ENCODE measurements around the gene APIP. TPM values are rescaled to one million over a fixed set of nuclear protein-coding genes. Genes with fewer than 3 reads are reported as not detected.

Gene APIP
- total RNA-seq: 26.3 and 26.8 TPM in 2 replicates

- Mint-ChIP-seq H3K36me3 (ENCODE audit: low read depth) (peaks cover 18% of the 10 kb centered on the region), H3K27ac (peak within 1 kb of the TSS; percentile 91), H3K4me1 (ENCODE audit: low read depth) (peaks cover 42% of the 10 kb centered on the region), H3K4me3 (peak within 1 kb of the TSS; percentile 98), H3K27me3 (ENCODE audit: insufficient read depth) (no peaks in the 10 kb centered on the region), H3K9me3 (no peaks in the 10 kb centered on the region)
- intact Hi-C loops (cut with micrococcal nuclease): loop anchor here (1.0 to 10.0 kb wide), 18 partner anchors 10 to 1901 kb away; partner anchors contain the start of genes CAPRIN1, DEPDC7, HIPK3 and NAT10
- DNase-seq (ENCODE audit: low spot score): peak; percentile 90
Observed at GRCh38 chr11:34916015-34916842, at the start of gene APIP, which contains the start of gene PDHX. APIP (minus strand) TSS chr11:34916379; CDS start chr11:34916284, 95 bp downstream. PDHX (plus strand) TSS chr11:34916618; CDS start chr11:34916656, 38 bp downstream.

GRCh38 chr11:34964610-34965331 lies 48.6 kb upstream of the APIP start:
- intact Hi-C loops (cut with micrococcal nuclease): no loop called here
- Mint-ChIP-seq H3K27ac (no peak overlapping the region), H3K4me1 (ENCODE audit: low read depth) (no peaks in the 10 kb centered on the region), H3K4me3 (no peak overlapping the region), H3K36me3 (ENCODE audit: low read depth) (peaks cover 16% of the 10 kb centered on the region), H3K27me3 (ENCODE audit: insufficient read depth) (no peaks in the 10 kb centered on the region), H3K9me3 (no peaks in the 10 kb centered on the region)
- DNase-seq (ENCODE audit: low spot score): no peak

GRCh38 chr11:34963351-34963750 lies 47.2 kb upstream of the APIP start:
- Mint-ChIP-seq H3K36me3 (ENCODE audit: low read depth) (peaks cover 15% of the 10 kb centered on the region), H3K9me3 (no peaks in the 10 kb centered on the region), H3K4me3 (no peak overlapping the region), H3K27me3 (ENCODE audit: insufficient read depth) (no peaks in the 10 kb centered on the region), H3K4me1 (ENCODE audit: low read depth) (no peaks in the 10 kb centered on the region), H3K27ac (no peak overlapping the region)
- no peak for DNase-seq (ENCODE audit: low spot score)
- intact Hi-C loops (cut with micrococcal nuclease): no loop called here

GRCh38 chr11:34962034-34962433 lies 45.9 kb upstream of the APIP start:
- intact Hi-C loops (cut with micrococcal nuclease): no loop called here

GRCh38 chr11:34960277-34960676 lies 44.1 kb upstream of the APIP start:
- H3K36me3 Mint-ChIP-seq (ENCODE audit: low read depth): peaks cover 10% of the 10 kb centered on the region
- no peak overlapping the region for H3K27ac Mint-ChIP-seq
- intact Hi-C loops (cut with micrococcal nuclease): no loop called here
- H3K27me3 Mint-ChIP-seq (ENCODE audit: insufficient read depth): no peaks in the 10 kb centered on the region
- DNase-seq (ENCODE audit: low spot score): no peak
- no peaks in the 10 kb centered on the region for H3K4me1 Mint-ChIP-seq (ENCODE audit: low read depth)
- no peaks in the 10 kb centered on the region for H3K9me3 Mint-ChIP-seq
- no peak overlapping the region for H3K4me3 Mint-ChIP-seq

More at GRCh38 chr11:34962034-34962433, 45.9 kb upstream of the APIP start:
- no peak for DNase-seq (ENCODE audit: low spot score)
- H3K27me3 Mint-ChIP-seq (ENCODE audit: insufficient read depth): no peaks in the 10 kb centered on the region
- H3K4me1 Mint-ChIP-seq (ENCODE audit: low read depth): no peaks in the 10 kb centered on the region
- H3K4me3 Mint-ChIP-seq: no peak overlapping the region
- H3K27ac Mint-ChIP-seq: no peak overlapping the region
- peaks cover 13% of the 10 kb centered on the region for H3K36me3 Mint-ChIP-seq (ENCODE audit: low read depth)
- no peaks in the 10 kb centered on the region for H3K9me3 Mint-ChIP-seq

- Mint-ChIP-seq H3K36me3 (ENCODE audit: low read depth) (peaks cover 10% of the 10 kb centered on the region), H3K4me3 (no peak overlapping the region), H3K9me3 (no peaks in the 10 kb centered on the region), H3K4me1 (ENCODE audit: low read depth) (no peaks in the 10 kb centered on the region), H3K27me3 (ENCODE audit: insufficient read depth) (no peaks in the 10 kb centered on the region), H3K27ac (no peak overlapping the region)
- intact Hi-C loops (cut with micrococcal nuclease): no loop called here
- no peak for DNase-seq (ENCODE audit: low spot score)
Observed at GRCh38 chr11:34959770-34960169, 43.6 kb upstream of the APIP start.

GRCh38 chr11:34957606-34958005 lies 41.4 kb upstream of the APIP start:
- DNase-seq (ENCODE audit: low spot score): no peak
- peaks cover 11% of the 10 kb centered on the region for H3K36me3 Mint-ChIP-seq (ENCODE audit: low read depth)
- H3K27ac Mint-ChIP-seq: no peak overlapping the region
- no peaks in the 10 kb centered on the region for H3K9me3 Mint-ChIP-seq
- no peaks in the 10 kb centered on the region for H3K4me1 Mint-ChIP-seq (ENCODE audit: low read depth)
- no peak overlapping the region for H3K4me3 Mint-ChIP-seq
- intact Hi-C loops (cut with micrococcal nuclease): no loop called here
- H3K27me3 Mint-ChIP-seq (ENCODE audit: insufficient read depth): no peaks in the 10 kb centered on the region

GRCh38 chr11:34957206-34957605 lies 41.0 kb upstream of the APIP start:
- no peaks in the 10 kb centered on the region for H3K27me3 Mint-ChIP-seq (ENCODE audit: insufficient read depth)
- intact Hi-C loops (cut with micrococcal nuclease): no loop called here
- peaks cover 11% of the 10 kb centered on the region for H3K36me3 Mint-ChIP-seq (ENCODE audit: low read depth)
- no peak for DNase-seq (ENCODE audit: low spot score)
- no peak overlapping the region for H3K4me3 Mint-ChIP-seq
- no peak overlapping the region for H3K27ac Mint-ChIP-seq
- no peaks in the 10 kb centered on the region for H3K9me3 Mint-ChIP-seq
- no peaks in the 10 kb centered on the region for H3K4me1 Mint-ChIP-seq (ENCODE audit: low read depth)

GRCh38 chr11:34953955-34954354 lies 37.8 kb upstream of the APIP start:
- intact Hi-C loops (cut with micrococcal nuclease): no loop called here
- Mint-ChIP-seq H3K27ac (no peak overlapping the region), H3K4me1 (ENCODE audit: low read depth) (no peaks in the 10 kb centered on the region), H3K36me3 (ENCODE audit: low read depth) (peaks cover 5% of the 10 kb centered on the region), H3K27me3 (ENCODE audit: insufficient read depth) (no peaks in the 10 kb centered on the region), H3K9me3 (no peaks in the 10 kb centered on the region), H3K4me3 (no peak overlapping the region)
- no peak for DNase-seq (ENCODE audit: low spot score)

GRCh38 chr11:34948696-34949095 lies 32.5 kb upstream of the APIP start:
- Mint-ChIP-seq H3K27me3 (ENCODE audit: insufficient read depth) (no peaks in the 10 kb centered on the region), H3K4me1 (ENCODE audit: low read depth) (peaks cover 11% of the 10 kb centered on the region), H3K4me3 (no peak overlapping the region), H3K9me3 (no peaks in the 10 kb centered on the region), H3K27ac (no peak overlapping the region), H3K36me3 (ENCODE audit: low read depth) (peaks cover 6% of the 10 kb centered on the region)
- intact Hi-C loops (cut with micrococcal nuclease): no loop called here
- DNase-seq (ENCODE audit: low spot score): no peak

- no peak for DNase-seq (ENCODE audit: low spot score)
- H3K36me3 Mint-ChIP-seq (ENCODE audit: low read depth): peaks cover 8% of the 10 kb centered on the region
- H3K27me3 Mint-ChIP-seq (ENCODE audit: insufficient read depth): no peaks in the 10 kb centered on the region
- no peaks in the 10 kb centered on the region for H3K9me3 Mint-ChIP-seq
- H3K27ac Mint-ChIP-seq: no peak overlapping the region
- intact Hi-C loops (cut with micrococcal nuclease): no loop called here
- H3K4me3 Mint-ChIP-seq: no peak overlapping the region
- peaks cover 11% of the 10 kb centered on the region for H3K4me1 Mint-ChIP-seq (ENCODE audit: low read depth)
Observed at GRCh38 chr11:34944692-34945091, 28.5 kb upstream of the APIP start.

- Mint-ChIP-seq H3K4me3 (no peak overlapping the region), H3K9me3 (no peaks in the 10 kb centered on the region), H3K27me3 (ENCODE audit: insufficient read depth) (no peaks in the 10 kb centered on the region), H3K27ac (no peak overlapping the region), H3K36me3 (ENCODE audit: low read depth) (peaks cover 6% of the 10 kb centered on the region), H3K4me1 (ENCODE audit: low read depth) (peaks cover 13% of the 10 kb centered on the region)
- intact Hi-C loops (cut with micrococcal nuclease): no loop called here
- no peak for DNase-seq (ENCODE audit: low spot score)
Observed at GRCh38 chr11:34941688-34942087, 25.5 kb upstream of the APIP start.

- H3K27ac Mint-ChIP-seq: no peak overlapping the region
- no peaks in the 10 kb centered on the region for H3K27me3 Mint-ChIP-seq (ENCODE audit: insufficient read depth)
- H3K4me3 Mint-ChIP-seq: no peak overlapping the region
- H3K36me3 Mint-ChIP-seq (ENCODE audit: low read depth): peaks cover 13% of the 10 kb centered on the region
- no peaks in the 10 kb centered on the region for H3K9me3 Mint-ChIP-seq
- intact Hi-C loops (cut with micrococcal nuclease): no loop called here
- H3K4me1 Mint-ChIP-seq (ENCODE audit: low read depth): peaks cover 14% of the 10 kb centered on the region
- DNase-seq (ENCODE audit: low spot score): no peak
Observed at GRCh38 chr11:34940026-34940677, 24.0 kb upstream of the APIP start.
